ENCODE results near the gene PVRIG. TPM values are rescaled to one million over a fixed set of nuclear protein-coding genes. Genes with fewer than 3 reads are reported as not detected.

PVRIG gene
- total and polyA plus RNA-seq, 2 of the 4 experiments (the other 2 are of a cell fraction) = not detected

DNA sequence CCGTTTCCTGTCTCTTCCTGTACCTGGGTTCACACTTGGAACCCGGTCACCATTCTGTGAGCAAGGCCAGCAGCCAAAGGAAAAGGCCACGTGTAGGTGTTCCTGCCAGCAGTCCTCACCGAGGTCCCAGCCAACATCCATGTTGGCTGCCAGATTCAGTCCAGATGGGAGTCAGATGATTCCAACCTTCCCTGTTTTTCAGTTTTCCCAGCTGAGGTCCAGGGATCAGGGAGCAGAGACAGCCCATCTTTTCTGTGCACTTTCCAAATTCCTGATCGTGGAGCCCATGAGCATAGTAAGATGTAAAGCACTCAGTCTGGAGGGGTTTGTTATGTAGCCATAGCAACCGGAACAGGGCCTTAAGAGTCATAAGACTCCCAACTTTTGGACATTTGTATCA is 3.9 kb upstream of the PVRIG start:
- Histone ChIP-seq H2BK15ac (ENCODE audit: low read depth, low read length) (no peak overlapping the region), H2BK20ac (ENCODE audit: low read depth, low read length) (no peak overlapping the region), H3K9me1 (ENCODE audit: insufficient read depth, low read length) (no peaks in the 10 kb centered on the region), H4K91ac (ENCODE audit: insufficient read depth, low read depth, low read length) (no peak overlapping the region), H3K23ac (ENCODE audit: low read depth, low read length) (no peak overlapping the region), H4K5ac (ENCODE audit: low read depth, low read length) (no peak overlapping the region), H3K4me1 (ENCODE audit: control insufficient read depth, insufficient read depth, low read length) (no peaks in the 10 kb centered on the region), H3K4me2 (ENCODE audit: low read depth, low read length) (no peak overlapping the region), H3K14ac (replicated peaks; ENCODE audit: low read depth, low read length) (no peak overlapping the region), H4K8ac (ENCODE audit: low read depth in 2 of 2, low read length in 2 of 2) (no peak overlapping the region), H3K4ac (ENCODE audit: low read depth, low read length) (no peak overlapping the region), H3K27ac (ENCODE audit: insufficient read depth, low read length) (no peak overlapping the region), H2AK9ac (replicated peaks; ENCODE audit: low read depth, low read length, poor library complexity) (no peak overlapping the region), H3K27me3 (ENCODE audit: control insufficient read depth, insufficient read depth, low read length) (no peaks in the 10 kb centered on the region), H3K56ac (ENCODE audit: extremely low read depth, insufficient read depth, low read length) (no peak overlapping the region), H2BK120ac (ENCODE audit: low read depth, low read length) (no peak overlapping the region), H2AK5ac (ENCODE audit: low read depth, low read length) (no peak overlapping the region), H4K20me1 (ENCODE audit: insufficient read depth, low read length) (no peaks in the 10 kb centered on the region), H3K36me3 (ENCODE audit: control insufficient read depth, insufficient read depth, low read length) (peaks cover 3% of the 10 kb centered on the region; the same call in 1 of the 2 replicates), H3K79me1 (ENCODE audit: low read depth in 1 of 2, low read length in 2 of 2) (no peaks in the 10 kb centered on the region), H3K4me3 (ENCODE audit: insufficient read depth, low read depth, low read length) (no peak overlapping the region), H3K18ac (ENCODE audit: low read depth, low read length) (no peak overlapping the region), H3K9ac (ENCODE audit: low read depth, low read length) (no peak overlapping the region), H3K9me3 (ENCODE audit: control insufficient read depth, insufficient read depth, low read length) (no peaks in the 10 kb centered on the region), H2BK5ac (ENCODE audit: low read depth, low read length, poor library complexity, severe bottlenecking) (no peak overlapping the region), H2AFZ (replicated peaks; ENCODE audit: low read length, poor library complexity) (no peak overlapping the region)
- CTCF ChIA-PET = no interaction called here
- DNase-seq = peak; percentile 37
- 60% methylated on average over 1 of the region's 6 CpGs; no CpG with 5 or more reads in 1 of the 2 experiments for WGBS, 2 experiments (ENCODE audit: extremely low coverage in 2 of 2, insufficient read length in 1 of 2)
- in situ Hi-C loops (cut with MboI; ENCODE audit: low sequenced_read_pairs) (no loop called here), intact Hi-C loops (cut with micrococcal nuclease) (no loop called here), dilution Hi-C loops (cut with HindIII; ENCODE audit: low sequenced_read_pairs, unreplicated experiment) (no loop called here)
- POLR2A ChIA-PET (ENCODE audit: unreplicated experiment) = no interaction called here
- TF ChIP-seq BHLHE40 (IDR thresholded peaks at IDR 0.05; ENCODE audit: low read depth, low read length) (no peak), RCOR1 (IDR thresholded peaks at IDR 0.05; ENCODE audit: insufficient replicate concordance, low read length) (no peak), MAZ (IDR thresholded peaks at IDR 0.05; ENCODE audit: borderline replicate concordance, low read depth, low read length) (no peak), MXI1 (IDR thresholded peaks at IDR 0.05; ENCODE audit: borderline replicate concordance, low read depth, low read length) (no peak), MAFK (IDR thresholded peaks at IDR 0.05; ENCODE audit: low read depth, low read length) (no peak), NFE2L2 (IDR thresholded peaks at IDR 0.05; ENCODE audit: low read depth, low read length) (no peak), POLR2A (IDR thresholded peaks at IDR 0.05; ENCODE audit: low read depth, low read length) (no peak), RFX5 (IDR thresholded peaks at IDR 0.05; ENCODE audit: low read depth, low read length) (no peak), RAD21 (IDR thresholded peaks at IDR 0.05; ENCODE audit: low read length) (no peak), SMC3 (IDR thresholded peaks at IDR 0.05; ENCODE audit: low read depth, low read length) (no peak), CEBPB (IDR thresholded peaks at IDR 0.05; ENCODE audit: low read depth, low read length) (no peak), CHD1 (IDR thresholded peaks at IDR 0.05; ENCODE audit: low read depth, low read length) (no peak)
- TF ChIP-seq, protein P1, sequence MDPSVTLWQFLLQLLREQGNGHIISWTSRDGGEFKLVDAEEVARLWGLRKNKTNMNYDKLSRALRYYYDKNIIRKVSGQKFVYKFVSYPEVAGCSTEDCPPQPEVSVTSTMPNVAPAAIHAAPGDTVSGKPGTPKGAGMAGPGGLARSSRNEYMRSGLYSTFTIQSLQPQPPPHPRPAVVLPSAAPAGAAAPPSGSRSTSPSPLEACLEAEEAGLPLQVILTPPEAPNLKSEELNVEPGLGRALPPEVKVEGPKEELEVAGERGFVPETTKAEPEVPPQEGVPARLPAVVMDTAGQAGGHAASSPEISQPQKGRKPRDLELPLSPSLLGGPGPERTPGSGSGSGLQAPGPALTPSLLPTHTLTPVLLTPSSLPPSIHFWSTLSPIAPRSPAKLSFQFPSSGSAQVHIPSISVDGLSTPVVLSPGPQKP (IDR thresholded peaks at IDR 0.05; ENCODE audit: borderline replicate concordance, low read depth, low read length) = no peak
- TF ChIP-seq, protein P2, sequence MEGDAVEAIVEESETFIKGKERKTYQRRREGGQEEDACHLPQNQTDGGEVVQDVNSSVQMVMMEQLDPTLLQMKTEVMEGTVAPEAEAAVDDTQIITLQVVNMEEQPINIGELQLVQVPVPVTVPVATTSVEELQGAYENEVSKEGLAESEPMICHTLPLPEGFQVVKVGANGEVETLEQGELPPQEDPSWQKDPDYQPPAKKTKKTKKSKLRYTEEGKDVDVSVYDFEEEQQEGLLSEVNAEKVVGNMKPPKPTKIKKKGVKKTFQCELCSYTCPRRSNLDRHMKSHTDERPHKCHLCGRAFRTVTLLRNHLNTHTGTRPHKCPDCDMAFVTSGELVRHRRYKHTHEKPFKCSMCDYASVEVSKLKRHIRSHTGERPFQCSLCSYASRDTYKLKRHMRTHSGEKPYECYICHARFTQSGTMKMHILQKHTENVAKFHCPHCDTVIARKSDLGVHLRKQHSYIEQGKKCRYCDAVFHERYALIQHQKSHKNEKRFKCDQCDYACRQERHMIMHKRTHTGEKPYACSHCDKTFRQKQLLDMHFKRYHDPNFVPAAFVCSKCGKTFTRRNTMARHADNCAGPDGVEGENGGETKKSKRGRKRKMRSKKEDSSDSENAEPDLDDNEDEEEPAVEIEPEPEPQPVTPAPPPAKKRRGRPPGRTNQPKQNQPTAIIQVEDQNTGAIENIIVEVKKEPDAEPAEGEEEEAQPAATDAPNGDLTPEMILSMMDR (conservative IDR thresholded peaks at IDR 0.05; ENCODE audit: low read depth, low read length) = no peak
- BruUV-seq (replicated peaks) = no TSS peak
- no peak for ATAC-seq (ENCODE audit: low read depth)

Measured in IMR-90 (cell line).